H9 (cell line): ENCODE measurements around the gene APCDD1. TPM values are rescaled to one million over a fixed set of nuclear protein-coding genes. Genes with fewer than 3 reads are reported as not detected.

ENCODE experiments used
- DNase-seq: peaks from one replicate; pipeline ENCODE4 v3.0.0-alpha.2; 2017
- H2AFZ ChIP-seq: one replicate; pipeline ENCODE4 v1.6.1; 2013; ENCODE audit warnings: mild to moderate bottlenecking, low read length, control low read depth, moderate library complexity
- H2AK5ac ChIP-seq: 2 replicates; pipeline ENCODE4 v1.6.1; 2013; ENCODE audit warnings: low read length, control low read depth, mixed read lengths; ENCODE audit not compliant: insufficient read length
- H2BK120ac ChIP-seq: one replicate; pipeline ENCODE4 v1.6.1; 2013; ENCODE audit warnings: low read depth, mild to moderate bottlenecking, low read length, control low read depth, inconsistent platforms; ENCODE audit not compliant: poor library complexity, severe bottlenecking
- H2BK12ac ChIP-seq: 2 replicates; pipeline ENCODE4 v1.6.1; 2013; ENCODE audit warnings: low read length, control low read depth, mixed read lengths, low read depth; ENCODE audit not compliant: insufficient read length
- H2BK15ac ChIP-seq: 2 replicates; pipeline ENCODE4 v1.6.1; 2013; ENCODE audit warnings: low read depth, low read length, control low read depth
- H2BK20ac ChIP-seq: one replicate; pipeline ENCODE4 v1.6.1; 2013; ENCODE audit warnings: low read depth, mild to moderate bottlenecking, low read length, control low read depth, inconsistent platforms; ENCODE audit not compliant: poor library complexity, severe bottlenecking
- H2BK5ac ChIP-seq: 2 replicates; pipeline ENCODE4 v1.6.1; 2013; ENCODE audit warnings: low read length, control low read depth, mixed read lengths; ENCODE audit not compliant: insufficient read length
- H3K14ac ChIP-seq: 2 replicates; pipeline ENCODE4 v1.6.1; 2013; ENCODE audit warnings: low read length, control low read depth; ENCODE audit not compliant: insufficient read depth
- H3K18ac ChIP-seq: 2 replicates; pipeline ENCODE4 v1.6.1; 2013; ENCODE audit warnings: low read depth, mild to moderate bottlenecking, mixed read lengths, low read length, control low read depth; ENCODE audit not compliant: insufficient read length
- H3K23ac ChIP-seq: 2 replicates; pipeline ENCODE4 v1.6.1; 2013; ENCODE audit warnings: low read length, control low read depth, mixed read lengths, low read depth; ENCODE audit not compliant: insufficient read length
- H3K23me2 ChIP-seq: 2 replicates; pipeline ENCODE4 v1.6.1; 2013; ENCODE audit warnings: low read depth, mild to moderate bottlenecking, mixed read lengths, low read length, control low read depth; ENCODE audit not compliant: insufficient read length, poor library complexity, severe bottlenecking
- H3K27ac ChIP-seq: 2 replicates; pipeline ENCODE4 v1.5.1; 2013; ENCODE audit warnings: low read length, control low read depth, mixed read lengths, low read depth; ENCODE audit not compliant: insufficient read length
- H3K27me3 ChIP-seq: 2 replicates; pipeline ENCODE4 v1.6.1; 2013; ENCODE audit warnings: low read length, control low read depth, inconsistent platforms; ENCODE audit not compliant: insufficient read depth
- H3K4ac ChIP-seq: 2 replicates; pipeline ENCODE4 v1.6.1; 2013; ENCODE audit warnings: low read depth, mild to moderate bottlenecking, control low read depth, inconsistent platforms, low read length, moderate library complexity
- H3K4me1 ChIP-seq: 2 replicates; pipeline ENCODE4 v1.6.1; 2013; ENCODE audit warnings: low read length, control low read depth, inconsistent platforms; ENCODE audit not compliant: insufficient read depth
- H3K4me2 ChIP-seq: 2 replicates; pipeline ENCODE4 v1.6.1; 2013; ENCODE audit warnings: low read length, control low read depth, mixed read lengths; ENCODE audit not compliant: insufficient read length, insufficient read depth
- H3K56ac ChIP-seq: 2 replicates; pipeline ENCODE4 v1.6.1; 2013; ENCODE audit warnings: low read depth, mild to moderate bottlenecking, mixed read lengths, low read length, control low read depth; ENCODE audit not compliant: insufficient read length
- H3K79me1 ChIP-seq: 2 replicates; pipeline ENCODE4 v1.6.1; 2013; ENCODE audit warnings: low read depth, mild to moderate bottlenecking, moderate library complexity, low read length, control low read depth, inconsistent platforms; ENCODE audit not compliant: insufficient read depth, poor library complexity, severe bottlenecking
- H3K79me2 ChIP-seq: 2 replicates; pipeline ENCODE4 v1.6.1; 2013; ENCODE audit warnings: low read length, control low read depth, inconsistent platforms; ENCODE audit not compliant: insufficient read depth
- H3K9ac ChIP-seq: 2 replicates; pipeline ENCODE4 v1.6.1; 2013; ENCODE audit warnings: low read length, control low read depth, mixed read lengths; ENCODE audit not compliant: insufficient read length; ENCODE audit errors: extremely low read depth
- H3K9me3 ChIP-seq: one replicate; pipeline ENCODE4 v1.6.1; 2013; ENCODE audit warnings: low read depth, low read length, inconsistent platforms; ENCODE audit not compliant: control insufficient read depth
- H3T11ph ChIP-seq: one replicate; pipeline ENCODE4 v1.6.1; 2013; ENCODE audit warnings: mild to moderate bottlenecking, low read length, control low read depth, inconsistent platforms
- H4K20me1 ChIP-seq: one replicate; pipeline ENCODE4 v1.6.1; 2013; ENCODE audit not compliant: control insufficient read depth, insufficient read length, insufficient read depth
- H4K5ac ChIP-seq: 2 replicates; pipeline ENCODE4 v1.6.1; 2013; ENCODE audit warnings: low read depth, mild to moderate bottlenecking, mixed read lengths, low read length, control low read depth; ENCODE audit not compliant: insufficient read length
- H4K8ac ChIP-seq: replicated peaks from 2 replicates; pipeline ENCODE4 v1.6.1; 2013; ENCODE audit warnings: low read length, control low read depth, mixed read lengths, low read depth; ENCODE audit not compliant: insufficient read length
- H4K91ac ChIP-seq: 2 replicates; pipeline ENCODE4 v1.6.1; 2013; ENCODE audit warnings: low read depth, mild to moderate bottlenecking, moderate library complexity, mixed read lengths, low read length, control low read depth; ENCODE audit not compliant: insufficient read length
- H3K27ac Mint-ChIP-seq, 3 experiments: 2 replicates in 2 of 3; 3 replicates in 1 of 3; pipeline ENCODE4 v1.8.0; 2020 to 2021; ENCODE audit warnings: mixed read lengths in 3 of 3, mild to moderate bottlenecking in 1 of 3, moderate library complexity in 1 of 3
- H3K27me3 Mint-ChIP-seq: 2 replicates; pipeline ENCODE4 v1.8.0; 2021; ENCODE audit warnings: low read depth, mild to moderate bottlenecking, moderate library complexity, mixed read lengths
- H3K36me3 Mint-ChIP-seq, 3 experiments: 2 replicates in 2 of 3; 3 replicates in 1 of 3; pipeline ENCODE4 v1.8.0; 2020 to 2021; ENCODE audit warnings: low read depth in 3 of 3, mixed read lengths in 3 of 3; ENCODE audit not compliant: insufficient read depth in 1 of 3
- H3K4me1 Mint-ChIP-seq, 2 experiments: 2 replicates each; pipeline ENCODE4 v1.8.0; 2020; ENCODE audit warnings: mixed read lengths in 2 of 2
- H3K4me3 Mint-ChIP-seq, 2 experiments: 2 replicates in 1 of 2; 3 replicates in 1 of 2; pipeline ENCODE4 v1.8.0; 2020 to 2021; ENCODE audit warnings: mild to moderate bottlenecking in 2 of 2, mixed read lengths in 2 of 2, moderate library complexity in 1 of 2
- H3K9me3 Mint-ChIP-seq, 2 experiments: 2 replicates in 1 of 2; 3 replicates in 1 of 2; pipeline ENCODE4 v1.8.0; 2020; ENCODE audit warnings: mild to moderate bottlenecking in 2 of 2, mixed read lengths in 2 of 2, moderate library complexity in 1 of 2
- CTCF ChIP-seq: fragments of 200-600 bp; sonication (generic); conservative IDR thresholded peaks from 3 replicates; pipeline ENCODE4 v1.8.0; 2021; ENCODE audit warnings: antibody characterized with exemption, mild to moderate bottlenecking
- WGBS: extraction: QIAGEN DNeasy Blood & Tissue Kit; methylation state at CpG from one replicate; pipeline ENCODE4 v1.1.7; 2013; ENCODE audit warnings: missing lambda C conversion rate, low lambda C conversion rate, mixed read lengths; ENCODE audit not compliant: insufficient read length; ENCODE audit errors: extremely low coverage; 5-methylcytosine and 5-hydroxymethylcytosine counted together
- total RNA-seq: library from RNA; stranded (reverse); gene quantifications from 2 replicates; pipeline ENCODE4 v1.2.1, GENCODE V29; 2021

Gene APCDD1
- total RNA-seq, 1 experiment from 2014 or later = 1.8 TPM

- Histone ChIP-seq H3K4me2 (no peak overlapping the region), H3T11ph (no peak overlapping the region), H2AFZ (no peak overlapping the region), H3K27me3 (no peaks in the 10 kb centered on the region), H4K8ac (no peak overlapping the region), H3K79me1 (no peaks in the 10 kb centered on the region), H3K18ac (no peak overlapping the region), H2BK20ac (no peak overlapping the region), H3K4me1 (no peaks in the 10 kb centered on the region), H2BK120ac (no peak overlapping the region), H3K23ac (no peak overlapping the region), H3K4ac (no peak overlapping the region), H3K56ac (no peak overlapping the region), H3K79me2 (no peaks in the 10 kb centered on the region), H4K5ac (no peak overlapping the region), H3K14ac (no peak overlapping the region), H2AK5ac (no peak overlapping the region), H3K23me2 (no peaks in the 10 kb centered on the region), H2BK12ac (no peak overlapping the region), H4K20me1 (no peaks in the 10 kb centered on the region), H4K91ac (no peak overlapping the region), H3K27ac (no peak overlapping the region), H3K9ac (no peak overlapping the region), H2BK5ac (no peak overlapping the region), H3K9me3 (no peaks in the 10 kb centered on the region), H2BK15ac (no peak overlapping the region)
- Mint-ChIP-seq H3K4me1 (peaks cover 8 to 10% of the 10 kb centered on the region in 2 experiments), H3K27ac (no peak overlapping the region), H3K9me3 (peaks cover 0 to 3% of the 10 kb centered on the region in 2 experiments; a peak in 2 of 5 replicates), H3K27me3 (peaks cover 6% of the 10 kb centered on the region; the same call in 1 of the 2 replicates), H3K36me3 (no peaks in the 10 kb centered on the region; a peak in 2 of 7 replicates), H3K4me3 (no peak overlapping the region)
- no CpG with 5 or more reads among the region's 17 CpGs for WGBS
- peak; percentile 80 for DNase-seq
- peak; percentile 92 for TF ChIP-seq CTCF
Observed at GRCh38 chr18:10519999-10520935, 65.8 kb downstream of the APCDD1 start.
